GM23248 (cell line): Measurements from ENCODE around the gene NUP160. TPM values are rescaled to one million over a fixed set of nuclear protein-coding genes. Genes with fewer than 3 reads are reported as not detected.
"Not testable (repeated sequence)": the region's sequence is repeated elsewhere in the genome, so short reads cannot be mapped to it uniquely, and the experiment has no call there.

Source experiments
- DNase-seq: peaks from one replicate; pipeline ENCODE4 v3.0.0-alpha.2; 2015
- H2AFZ ChIP-seq: fragments of 200-600 bp; sonication (generic); 2 replicates; pipeline ENCODE4 v1.6.1; 2016; ENCODE audit warnings: antibody characterized with exemption
- H3F3A ChIP-seq: fragments of 200-600 bp; sonication (generic); 2 replicates; pipeline ENCODE4 v1.6.1; 2016; ENCODE audit warnings: mild to moderate bottlenecking, antibody characterized with exemption, mixed run types; ENCODE audit not compliant: insufficient read depth
- H3K27ac ChIP-seq: fragments of 200-600 bp; sonication (generic); 2 replicates; pipeline ENCODE4 v1.5.1; 2016; ENCODE audit warnings: mild to moderate bottlenecking
- H3K27me3 ChIP-seq: fragments of 200-600 bp; sonication (generic); replicated peaks from 2 replicates; pipeline ENCODE4 v1.6.1; 2016; ENCODE audit warnings: mild to moderate bottlenecking; ENCODE audit not compliant: insufficient read depth
- H3K36me3 ChIP-seq: fragments of 200-600 bp; sonication (generic); 2 replicates; pipeline ENCODE4 v1.6.1; 2016; ENCODE audit warnings: low read depth, mild to moderate bottlenecking
- H3K4me1 ChIP-seq: fragments of 200-600 bp; sonication (generic); 2 replicates; pipeline ENCODE4 v1.6.1; 2016; ENCODE audit warnings: mild to moderate bottlenecking; ENCODE audit not compliant: insufficient read depth
- H3K4me2 ChIP-seq: fragments of 200-600 bp; sonication (generic); one replicate; pipeline ENCODE4 v1.6.1; 2016; ENCODE audit warnings: mild to moderate bottlenecking; ENCODE audit not compliant: unreplicated experiment
- H3K4me3 ChIP-seq: fragments of 200-600 bp; sonication (generic); 2 replicates; pipeline ENCODE4 v1.5.1; 2016; ENCODE audit warnings: mild to moderate bottlenecking
- H3K79me2 ChIP-seq: fragments of 200-600 bp; sonication (generic); 2 replicates; pipeline ENCODE4 v1.6.1; 2016; ENCODE audit warnings: mild to moderate bottlenecking; ENCODE audit not compliant: insufficient read depth
- H3K9ac ChIP-seq: fragments of 200-600 bp; sonication (generic); 2 replicates; pipeline ENCODE4 v1.6.1; 2016; ENCODE audit warnings: mild to moderate bottlenecking
- H3K9me2 ChIP-seq: fragments of 200-600 bp; sonication (generic); 2 replicates; pipeline ENCODE4 v1.6.1; 2016; ENCODE audit warnings: mixed run types, mild to moderate bottlenecking, moderate library complexity; ENCODE audit not compliant: insufficient read depth
- H3K9me3 ChIP-seq: fragments of 200-600 bp; sonication (generic); one replicate; pipeline ENCODE4 v1.6.1; 2017; ENCODE audit warnings: low read depth
- H4K20me1 ChIP-seq: fragments of 200-600 bp; sonication (generic); 2 replicates; pipeline ENCODE4 v1.6.0; 2016; ENCODE audit not compliant: insufficient read depth
- EZH2 ChIP-seq: fragments of 200-600 bp; sonication (generic); IDR thresholded peaks from 2 replicates; pipeline ENCODE4 v1.6.1; 2018; ENCODE audit warnings: antibody characterized with exemption, mild to moderate bottlenecking; ENCODE audit not compliant: insufficient read depth, poor library complexity, severe bottlenecking
- EZH2phosphoT487 ChIP-seq: fragments of 200-600 bp; sonication (generic); IDR thresholded peaks from 2 replicates; pipeline ENCODE4 v1.6.1; 2018; ENCODE audit warnings: antibody characterized with exemption, moderate library complexity, mild to moderate bottlenecking, low read depth; ENCODE audit not compliant: insufficient read depth
- WGBS, 2 experiments: methylation state at CpG; one replicate each; pipeline ENCODE4 v1.1.6; 2015 to 2017; ENCODE audit warnings: low lambda C conversion rate in 2 of 2, low coverage in 1 of 2; ENCODE audit errors: missing lambda C conversion rate in 2 of 2; 5-methylcytosine and 5-hydroxymethylcytosine counted together
- in situ Hi-C: fragments of 300-500 bp; cut with MboI; formaldehyde crosslinking; loops from 2 replicates; pipeline ENCODE4 v1.15.0; 2020
- polyA plus RNA-seq: library from polyadenylated mRNA; unstranded; fragments of >200 nt; fragmentation: Nextera tagmentation; extraction: Ambion mirVana; gene quantifications from 2 replicates; pipeline ENCODE4 v1.2.1, GENCODE V29; 2016
- total RNA-seq: library from RNA; depleted of rRNA; stranded (reverse); fragments of >200 nt; shearing (Covaris generic); gene quantifications from 2 replicates; pipeline ENCODE4 v1.2.3, GENCODE V29; 2014

NUP160 gene
- total and polyA plus RNA-seq, 2 experiments from 2014 or later = 19.5 to 21.0 TPM

GRCh38 chr11:47843361-47844055 is 4.6 kb downstream of the NUP160 start:
- H4K20me1 ChIP-seq = no peaks in the 10 kb centered on the region
- peaks cover 70% of the 10 kb centered on the region for H3K79me2 ChIP-seq
- H3K36me3 ChIP-seq = peaks cover 16% of the 10 kb centered on the region; the same call in 1 of the 2 replicates
- no peaks in the 10 kb centered on the region for H3K9me2 ChIP-seq
- H3F3A ChIP-seq = no peaks in the 10 kb centered on the region
- H3K4me1 ChIP-seq = peaks cover 6% of the 10 kb centered on the region
- no peak overlapping the region for H3K4me2 ChIP-seq
- no peak for DNase-seq
- WGBS, 2 experiments = 57 to 63% methylated on average over 7 of the region's 7 CpGs
- in situ Hi-C loops = loop anchor here (10.0 kb wide), 1 partner anchor 81 kb away; no protein-coding TSS in a partner anchor
- no peaks in the 10 kb centered on the region for H3K27me3 ChIP-seq
- TF ChIP-seq EZH2phosphoT487 (no peak), EZH2 (no peak)
- H3K4me3 ChIP-seq = no peak overlapping the region
- no peak overlapping the region for H3K9ac ChIP-seq
- H3K27ac ChIP-seq = no peak overlapping the region
- H2AFZ ChIP-seq = no peak overlapping the region
- no peaks in the 10 kb centered on the region for H3K9me3 ChIP-seq

- Histone ChIP-seq H2AFZ (no peak overlapping the region), H3K79me2 (peaks cover 67% of the 10 kb centered on the region), H3F3A (no peaks in the 10 kb centered on the region), H3K4me1 (peaks cover 6% of the 10 kb centered on the region), H4K20me1 (no peaks in the 10 kb centered on the region), H3K4me2 (no peak overlapping the region), H3K9ac (no peak overlapping the region), H3K9me3 (no peaks in the 10 kb centered on the region), H3K27me3 (no peaks in the 10 kb centered on the region), H3K27ac (no peak overlapping the region), H3K36me3 (peaks cover 18% of the 10 kb centered on the region; the same call in 1 of the 2 replicates), H3K4me3 (no peak overlapping the region), H3K9me2 (no peaks in the 10 kb centered on the region)
- in situ Hi-C loops = loop anchor here (10.0 kb wide), 1 partner anchor 82 kb away; no protein-coding TSS in a partner anchor
- no peak for DNase-seq
- no peak for TF ChIP-seq EZH2
- WGBS, 2 experiments = 86 to 92% methylated on average over 4 of the region's 4 CpGs
Measured at GRCh38 chr11:47842749-47843148, 5.4 kb downstream of the NUP160 start.

- in situ Hi-C loops = no loop called here
- H3K27me3 ChIP-seq = no peaks in the 10 kb centered on the region
- H3F3A ChIP-seq = no peaks in the 10 kb centered on the region
- H2AFZ ChIP-seq = no peak overlapping the region
- no peak for DNase-seq
- no peak overlapping the region for H3K4me2 ChIP-seq
- H4K20me1 ChIP-seq = no peaks in the 10 kb centered on the region
- H3K4me1 ChIP-seq = no peaks in the 10 kb centered on the region
- H3K9ac ChIP-seq = no peak overlapping the region
- peaks cover 24% of the 10 kb centered on the region for H3K79me2 ChIP-seq
- H3K4me3 ChIP-seq = no peak overlapping the region
- H3K9me3 ChIP-seq = no peaks in the 10 kb centered on the region
- H3K36me3 ChIP-seq = peaks cover 51% of the 10 kb centered on the region
- H3K27ac ChIP-seq = no peak overlapping the region
- TF ChIP-seq EZH2 (no peak), EZH2phosphoT487 (no peak)
- H3K9me2 ChIP-seq = no peaks in the 10 kb centered on the region
Measured at GRCh38 chr11:47837929-47838328, 10.2 kb downstream of the NUP160 start.

- Histone ChIP-seq H3K36me3 (peaks cover 55% of the 10 kb centered on the region), H3F3A (no peaks in the 10 kb centered on the region), H3K27ac (no peak overlapping the region), H2AFZ (no peak overlapping the region), H3K79me2 (peaks cover 24% of the 10 kb centered on the region), H4K20me1 (no peaks in the 10 kb centered on the region), H3K9ac (no peak overlapping the region), H3K9me3 (no peaks in the 10 kb centered on the region), H3K4me3 (no peak overlapping the region), H3K4me2 (no peak overlapping the region), H3K27me3 (no peaks in the 10 kb centered on the region), H3K9me2 (no peaks in the 10 kb centered on the region), H3K4me1 (no peaks in the 10 kb centered on the region)
- TF ChIP-seq EZH2phosphoT487 = no peak
- TF ChIP-seq EZH2 = no peak
- no peak for DNase-seq
- WGBS, 2 experiments = 83% methylated on average over 6 of the region's 6 CpGs
- in situ Hi-C loops = no loop called here
Measured at GRCh38 chr11:47837292-47837691, 10.9 kb downstream of the NUP160 start.

GRCh38 chr11:47830013-47830412 is 18.1 kb downstream of the NUP160 start:
- H2AFZ ChIP-seq, H3K9me2 ChIP-seq, H3K27me3 ChIP-seq, H3K4me2 ChIP-seq, DNase-seq, H4K20me1 ChIP-seq, H3K9ac ChIP-seq, H3K9me3 ChIP-seq, H3K4me3 ChIP-seq, H3K4me1 ChIP-seq, in situ Hi-C loops, H3F3A ChIP-seq, H3K27ac ChIP-seq: not testable (repeated sequence)
- WGBS, 2 experiments = 95 to 100% methylated on average over 1 of the region's 1 CpG
- Histone ChIP-seq H3K79me2 (peaks cover 81% of the 10 kb centered on the region), H3K36me3 (peaks cover 29% of the 10 kb centered on the region)
